Fibroblast of villous mesenchyme (primary cell): ENCODE data around the gene RPL15. TPM values are rescaled to one million over a fixed set of nuclear protein-coding genes. Genes with fewer than 3 reads are reported as not detected.
A peak's percentile ranks its signal among the peaks of the same experiment; 100 is the strongest.

ENCODE experiments used
- DNase-seq: peaks from one replicate; pipeline ENCODE4 v3.0.0-alpha.2; 2010; ENCODE audit warnings: low read depth
- H3K4me3 ChIP-seq: 2 replicates; pipeline ENCODE4 v1.5.1; 2011; ENCODE audit warnings: low read depth, mild to moderate bottlenecking, low read length
- CTCF ChIP-seq: IDR thresholded peaks from 2 replicates; pipeline ENCODE4 v1.5.1; 2012; ENCODE audit warnings: low read depth, mild to moderate bottlenecking, low read length; ENCODE audit not compliant: insufficient read depth
- total RNA-seq: library from RNA; depleted of rRNA; stranded (reverse); fragments of >200 nt; gene quantifications from 2 replicates; pipeline ENCODE4 v1.2.3, GENCODE V29; 2012

Gene RPL15
- total RNA-seq, 1 donor, result 1,935 TPM

GRCh38 chr3:23949784-23950183, 32.9 kb downstream of the RPL15 start:
- DNase-seq, result no peak
- TF ChIP-seq CTCF, result no peak
- no peak overlapping the region for H3K4me3 ChIP-seq

- H3K4me3 ChIP-seq, result no peak overlapping the region
- TF ChIP-seq CTCF, result no peak
- DNase-seq, result no peak
These were observed 33.4 kb downstream of the RPL15 start for GRCh38 chr3:23950293-23950692.

- no peak for DNase-seq
- no peak for TF ChIP-seq CTCF
- no peak overlapping the region for H3K4me3 ChIP-seq
These were observed 35.7 kb downstream of the RPL15 start for GRCh38 chr3:23952646-23953045.

DNA sequence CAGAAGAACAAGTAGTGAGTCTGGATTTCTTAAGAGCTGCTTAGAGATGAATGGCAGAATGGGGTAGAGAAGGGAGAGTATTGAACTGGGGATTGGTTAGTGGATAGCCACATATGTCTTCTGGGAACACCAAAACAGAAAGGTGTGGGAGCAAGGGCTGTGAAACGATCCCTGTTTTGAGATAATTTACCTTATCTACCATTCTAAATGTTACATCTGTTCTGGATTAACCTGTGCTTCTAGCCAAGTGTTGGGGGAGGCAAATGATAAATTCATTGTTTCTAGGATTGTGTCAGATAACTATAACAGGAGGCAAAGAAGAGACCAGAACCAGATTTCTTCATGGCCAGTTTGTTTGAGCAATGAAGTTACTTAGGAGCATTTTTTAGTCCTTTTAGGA, 36.6 kb downstream of the RPL15 start:
- no peak overlapping the region for H3K4me3 ChIP-seq
- DNase-seq, result no peak
- TF ChIP-seq CTCF, result no peak

GRCh38 chr3:23954144-23954543, 37.2 kb downstream of the RPL15 start:
- no peak overlapping the region for H3K4me3 ChIP-seq
- TF ChIP-seq CTCF, result no peak
- DNase-seq, result no peak

GRCh38 chr3:23956701-23957100, 39.8 kb downstream of the RPL15 start:
- no peak for DNase-seq
- no peak overlapping the region for H3K4me3 ChIP-seq
- no peak for TF ChIP-seq CTCF

GRCh38 chr3:23959135-23959900, 42.4 kb downstream of the RPL15 start:
- no peak overlapping the region for H3K4me3 ChIP-seq
- DNase-seq, result peak; percentile 87
- TF ChIP-seq CTCF, result no peak
